ENCODE measurements around the gene DIP2C. TPM values are rescaled to one million over a fixed set of nuclear protein-coding genes. Genes with fewer than 3 reads are reported as not detected.

Gene DIP2C
- total RNA-seq, 2 donors from 2014 or later: 9.6 to 11.9 TPM

- peak; percentile 39 for ATAC-seq
- Histone ChIP-seq H3K27me3 (no peaks in the 10 kb centered on the region), H3K27ac (peak overlapping the region in 2 of 4 donors; percentile 25 to 33), H3K4me3 (no peak overlapping the region), H3K4me1 (peaks cover 14% of the 10 kb centered on the region), H3K36me3 (replicated peaks in 1 of 2; ENCODE audit: insufficient read depth in 1 of 2, low read depth in 2 of 2) (no peaks in the 10 kb centered on the region), H3K9me3 (no peaks in the 10 kb centered on the region)
- 43 to 69% methylated on average over 8 of the region's 8 CpGs for WGBS, 2 donors
- DNase-seq: peak in 3 of 4 donors; percentile 52 to 65 (median 52)
- intact Hi-C loops (cut with DNase I): no loop called here
- TF ChIP-seq POLR2A (IDR thresholded peaks at IDR 0.05) (no peak), CTCF (IDR thresholded peaks at IDR 0.05) (no peak)
Observed at GRCh38 chr10:637221-637620, 52.2 kb downstream of the DIP2C start.

DNA sequence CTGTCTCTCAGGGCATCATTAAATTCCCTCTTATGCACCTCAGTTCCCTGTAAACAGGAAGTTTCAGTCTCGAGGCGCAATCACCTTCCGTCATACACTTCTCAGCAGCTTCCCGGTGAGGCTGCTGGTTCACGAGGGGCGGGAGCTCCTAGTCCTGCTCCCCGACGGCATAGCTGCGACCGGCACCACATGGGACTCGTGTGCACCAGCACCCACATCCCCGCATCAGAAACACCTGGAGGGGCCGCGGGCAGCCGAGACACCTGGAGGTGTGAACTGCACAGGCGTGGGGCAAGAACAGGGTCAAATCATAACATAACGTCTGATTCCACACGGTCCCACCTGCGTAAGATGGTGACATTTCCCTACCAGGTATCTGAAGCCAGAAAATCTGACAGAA lies 52.7 kb downstream of the DIP2C start:
- Histone ChIP-seq H3K4me1 (peaks cover 14% of the 10 kb centered on the region), H3K27me3 (no peaks in the 10 kb centered on the region), H3K9me3 (no peaks in the 10 kb centered on the region), H3K36me3 (replicated peaks in 1 of 2; ENCODE audit: insufficient read depth in 1 of 2, low read depth in 2 of 2) (no peaks in the 10 kb centered on the region), H3K27ac (peak overlapping the region in 1 of 4 donors; percentile 25), H3K4me3 (no peak overlapping the region)
- 78 to 95% methylated on average over 15 to 19 of the region's 19 CpGs for WGBS, 2 donors
- intact Hi-C loops (cut with DNase I): no loop called here
- DNase-seq (no peak), ATAC-seq (no peak)
- TF ChIP-seq POLR2A (IDR thresholded peaks at IDR 0.05): no peak
- no peak for TF ChIP-seq CTCF (IDR thresholded peaks at IDR 0.05)

DNA sequence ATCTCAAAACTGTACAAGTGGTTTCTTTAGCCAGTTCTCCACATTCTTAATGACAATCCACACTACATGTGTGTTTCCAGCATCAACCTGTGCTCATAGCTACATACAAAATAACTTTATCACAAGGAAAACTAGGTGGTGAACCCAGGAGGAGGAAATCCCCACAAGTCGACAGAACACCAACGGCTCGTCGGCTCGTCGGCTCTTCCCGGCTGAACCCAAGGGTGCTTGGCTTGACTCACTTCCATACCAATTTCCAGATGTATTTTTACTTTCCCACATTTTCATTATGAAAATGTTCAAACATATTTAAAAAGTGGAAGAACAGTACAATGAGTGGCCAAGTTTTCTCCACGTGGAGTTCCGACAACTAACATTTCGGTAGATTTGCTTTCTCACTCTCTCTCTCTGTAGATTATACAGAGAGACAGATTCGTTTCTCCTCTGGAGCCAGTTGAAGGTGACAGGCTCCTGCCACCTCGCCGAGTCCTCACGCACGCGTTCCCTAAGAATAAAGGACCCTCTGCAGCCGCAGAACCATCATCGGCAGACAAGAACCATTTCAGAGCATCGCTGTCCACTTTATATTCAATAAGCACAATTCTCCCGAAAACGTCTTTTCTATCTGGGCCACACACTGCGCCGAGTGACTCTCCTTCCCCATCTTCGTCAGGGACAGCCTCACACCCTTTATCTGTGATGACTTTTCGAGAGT lies 53.3 kb downstream of the DIP2C start:
- ATAC-seq (no peak), DNase-seq (no peak)
- WGBS, 2 donors: 91 to 95% methylated on average over 25 of the region's 25 CpGs
- no peak overlapping the region for H3K4me3 ChIP-seq
- no peaks in the 10 kb centered on the region for H3K27me3 ChIP-seq
- H3K4me1 ChIP-seq: peaks cover 14% of the 10 kb centered on the region
- no peak for TF ChIP-seq CTCF (IDR thresholded peaks at IDR 0.05)
- no peak for TF ChIP-seq POLR2A (IDR thresholded peaks at IDR 0.05)
- H3K9me3 ChIP-seq: no peaks in the 10 kb centered on the region
- no peaks in the 10 kb centered on the region for H3K36me3 ChIP-seq (replicated peaks in 1 of 2; ENCODE audit: insufficient read depth in 1 of 2, low read depth in 2 of 2)
- H3K27ac ChIP-seq: no peak overlapping the region
- intact Hi-C loops (cut with DNase I): no loop called here

DNA sequence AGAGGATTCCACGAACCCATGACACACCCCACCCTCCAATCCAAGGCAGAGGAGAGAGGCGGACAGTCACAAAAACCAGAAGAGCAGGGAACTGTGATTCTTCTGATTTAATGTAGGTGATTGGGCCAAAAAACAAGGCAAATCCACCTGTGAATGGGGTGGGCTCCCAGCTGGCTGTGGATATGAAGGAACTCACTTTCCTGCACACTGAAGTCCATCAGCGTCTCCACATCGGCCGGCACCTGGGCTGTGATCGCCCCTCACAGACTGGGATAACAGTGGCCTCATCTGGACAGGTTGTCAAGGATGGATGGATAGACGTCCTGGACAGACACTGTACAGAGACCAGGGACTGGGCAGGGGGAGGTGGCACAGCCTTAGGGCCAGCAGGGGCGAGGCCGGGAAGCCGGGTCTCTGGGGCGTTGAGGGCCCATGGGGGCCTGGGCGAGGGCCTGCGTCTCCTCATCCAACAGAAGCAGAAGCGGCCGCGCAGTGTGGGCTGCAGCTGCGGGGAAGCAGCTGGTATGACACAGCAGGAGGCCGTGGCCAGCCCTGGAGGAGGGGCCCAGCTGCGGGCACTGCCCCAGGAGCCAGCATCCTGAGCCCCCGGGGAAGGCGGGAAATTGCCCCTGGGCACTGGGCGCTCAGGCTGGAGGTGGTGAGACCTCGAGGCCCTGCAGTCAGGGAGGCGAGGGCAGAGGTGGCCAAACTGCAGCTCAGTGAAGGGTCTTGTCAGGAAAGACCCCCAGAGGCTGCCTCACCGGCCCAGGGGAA lies 54.2 kb downstream of the DIP2C start:
- Histone ChIP-seq H3K27me3 (no peaks in the 10 kb centered on the region), H3K27ac (no peak overlapping the region), H3K4me3 (no peak overlapping the region), H3K4me1 (peaks cover 14% of the 10 kb centered on the region), H3K9me3 (no peaks in the 10 kb centered on the region), H3K36me3 (replicated peaks in 1 of 2; ENCODE audit: insufficient read depth in 1 of 2, low read depth in 2 of 2) (no peaks in the 10 kb centered on the region)
- 70 to 87% methylated on average over 12 to 25 of the region's 25 CpGs for WGBS, 2 donors
- ATAC-seq: no peak
- peak in 1 of 4 donors; percentile 10 for DNase-seq
- intact Hi-C loops (cut with DNase I): no loop called here
- TF ChIP-seq CTCF (IDR thresholded peaks at IDR 0.05): no peak
- TF ChIP-seq POLR2A (IDR thresholded peaks at IDR 0.05): no peak
